TTC549 (cell line): ENCODE results near the gene ZFYVE27.
A peak's percentile ranks its signal among the peaks of the same experiment; 100 is the strongest.
"Not testable (repeated sequence)": the region's sequence is repeated elsewhere in the genome, so short reads cannot be mapped to it uniquely, and the experiment has no call there.

ENCODE experiments used
- FAIRE-seq: peaks from 2 replicates; lab custom pipeline; 2012; peaks lifted over from hg19 to GRCh38; lab: Jason Lieb, UNC

The ZFYVE27 gene, protein sequence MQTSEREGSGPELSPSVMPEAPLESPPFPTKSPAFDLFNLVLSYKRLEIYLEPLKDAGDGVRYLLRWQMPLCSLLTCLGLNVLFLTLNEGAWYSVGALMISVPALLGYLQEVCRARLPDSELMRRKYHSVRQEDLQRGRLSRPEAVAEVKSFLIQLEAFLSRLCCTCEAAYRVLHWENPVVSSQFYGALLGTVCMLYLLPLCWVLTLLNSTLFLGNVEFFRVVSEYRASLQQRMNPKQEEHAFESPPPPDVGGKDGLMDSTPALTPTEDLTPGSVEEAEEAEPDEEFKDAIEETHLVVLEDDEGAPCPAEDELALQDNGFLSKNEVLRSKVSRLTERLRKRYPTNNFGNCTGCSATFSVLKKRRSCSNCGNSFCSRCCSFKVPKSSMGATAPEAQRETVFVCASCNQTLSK

DNA sequence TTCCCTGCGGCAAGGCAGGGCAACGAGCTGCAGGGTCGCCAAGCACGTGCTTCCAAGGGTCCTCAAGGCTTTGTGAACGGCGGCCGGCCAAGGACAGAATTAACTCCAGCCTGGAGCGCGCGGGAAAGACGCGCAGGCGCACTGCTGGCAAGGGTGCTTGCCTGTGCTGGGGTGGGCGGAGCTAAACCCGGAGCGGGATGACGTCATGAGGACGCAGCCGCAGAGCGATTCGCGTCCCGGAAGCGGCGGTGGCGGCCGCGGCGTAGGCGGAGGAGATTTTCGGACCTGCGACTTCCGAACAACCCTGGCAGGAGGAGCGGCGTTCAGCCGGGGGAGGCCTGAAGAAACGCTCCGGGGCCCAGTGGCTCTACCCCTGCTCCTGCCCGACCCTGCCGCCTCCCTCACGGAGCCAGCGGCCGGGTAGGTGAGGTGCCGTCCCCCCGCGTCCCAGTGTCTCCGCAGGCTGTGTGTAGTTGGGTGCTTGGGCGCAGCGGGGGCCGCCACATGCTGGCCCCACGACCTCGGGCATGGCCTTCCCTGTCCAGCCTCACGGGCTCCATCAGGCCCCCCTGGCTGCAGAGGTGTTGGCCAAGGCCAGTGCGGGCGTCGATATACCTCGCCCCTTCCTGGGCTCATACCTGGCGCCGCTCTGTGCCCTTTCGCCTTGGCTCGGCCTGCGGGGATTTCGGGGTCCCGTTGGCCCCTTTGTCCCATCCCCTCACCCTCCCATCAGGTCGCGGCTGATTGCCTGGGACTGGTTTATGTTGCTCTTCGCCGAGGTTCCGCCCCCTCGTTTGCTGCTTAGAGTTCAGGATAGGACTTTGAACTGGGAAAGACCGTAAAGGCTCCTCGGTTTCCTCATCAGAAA lies at the start of gene ZFYVE27:
Gene ZFYVE27, plus strand, starts transcription at position 227 of the 868 bp plus-strand sequence. CDS start 1,350 bp downstream, outside the sequence.
- no peak for FAIRE-seq

DNA sequence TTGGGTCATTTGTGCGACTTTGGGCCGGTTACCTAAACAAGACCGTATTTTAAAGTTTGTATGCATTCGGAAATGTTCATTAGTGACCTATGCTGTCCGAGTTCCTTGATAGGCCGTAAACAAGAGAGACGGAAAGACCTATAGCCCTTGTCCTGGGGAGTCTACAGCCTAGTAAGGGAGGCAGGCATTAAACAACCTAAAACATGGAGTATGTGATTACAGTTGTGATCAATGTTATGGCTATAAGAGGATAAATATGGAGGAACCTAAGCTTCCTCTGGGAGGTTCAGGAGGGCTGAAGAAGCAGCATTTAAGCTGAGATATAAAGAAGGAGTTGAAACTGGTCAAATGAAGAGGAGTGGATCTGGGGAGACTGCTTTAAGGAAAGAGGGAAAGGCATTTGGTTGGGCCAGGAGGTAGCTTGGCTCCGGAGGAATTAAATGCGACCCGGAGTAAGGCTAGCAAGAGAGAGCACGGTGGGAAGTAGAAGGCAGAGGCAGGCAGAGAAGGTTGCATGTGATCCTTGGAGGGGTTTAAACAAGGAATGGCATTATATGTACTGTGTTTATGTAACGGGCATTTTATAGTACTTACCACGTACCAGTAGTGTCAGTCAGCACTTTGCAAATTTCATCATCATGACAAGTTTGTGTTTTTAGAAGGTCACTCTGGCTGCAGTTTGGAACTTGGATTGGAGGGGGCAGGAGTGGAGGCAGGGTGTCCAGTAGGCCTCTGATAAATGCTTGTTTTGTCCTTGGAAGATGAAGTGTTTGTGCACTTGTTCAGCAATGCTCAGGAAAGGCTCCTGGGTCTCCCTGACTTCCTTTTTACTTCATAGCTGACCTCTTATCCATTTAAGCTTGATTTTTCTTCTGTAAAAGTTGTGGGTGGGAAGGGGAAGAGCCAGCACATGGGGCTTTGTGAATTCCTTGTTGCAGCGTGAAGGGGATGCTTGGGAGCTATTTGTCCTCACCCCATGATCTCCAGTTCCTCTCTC lies 48.8 kb upstream of the ZFYVE27 start:
- FAIRE-seq: no peak

DNA sequence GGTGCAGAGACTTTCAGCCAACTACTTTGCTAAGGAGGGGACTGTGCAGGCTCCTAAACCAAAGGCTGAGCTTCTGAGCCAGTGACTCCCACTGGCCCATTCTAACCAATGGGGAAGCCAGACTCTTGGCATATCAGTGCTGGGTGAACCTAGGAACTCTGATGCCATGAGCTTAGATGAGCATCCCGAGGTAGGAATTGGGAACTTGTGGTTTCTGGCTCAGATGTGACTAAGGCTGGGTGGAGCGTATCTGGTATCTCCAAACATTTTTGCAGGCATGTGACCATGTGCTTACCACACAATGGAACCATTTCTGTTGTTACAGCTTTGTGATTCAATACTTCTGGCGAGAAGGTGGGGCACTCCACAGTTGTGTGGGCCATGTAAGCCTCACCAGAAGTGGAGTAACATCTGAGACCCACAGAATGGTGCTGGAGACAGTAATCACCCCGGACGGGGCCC lies 47.3 kb upstream of the ZFYVE27 start:
- no peak for FAIRE-seq

DNA sequence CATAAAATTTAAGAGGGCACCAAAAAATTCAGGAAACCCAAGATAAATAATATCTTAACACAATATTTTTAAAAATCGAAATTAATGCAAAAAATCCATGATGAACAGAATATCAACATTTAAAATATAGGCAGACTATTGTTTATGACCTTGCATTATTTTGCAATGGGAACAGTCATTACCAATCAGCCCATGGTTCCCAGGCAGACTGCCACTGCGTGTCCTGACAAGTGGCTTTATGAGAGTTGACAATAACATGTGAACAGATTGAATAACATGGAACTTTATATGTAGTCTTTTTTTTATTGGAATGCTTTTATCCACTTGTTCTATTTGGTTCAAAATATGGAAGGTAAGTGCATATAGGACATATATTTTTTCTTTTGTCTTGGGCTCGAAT lies 46.8 kb upstream of the ZFYVE27 start:
- FAIRE-seq: no peak

DNA sequence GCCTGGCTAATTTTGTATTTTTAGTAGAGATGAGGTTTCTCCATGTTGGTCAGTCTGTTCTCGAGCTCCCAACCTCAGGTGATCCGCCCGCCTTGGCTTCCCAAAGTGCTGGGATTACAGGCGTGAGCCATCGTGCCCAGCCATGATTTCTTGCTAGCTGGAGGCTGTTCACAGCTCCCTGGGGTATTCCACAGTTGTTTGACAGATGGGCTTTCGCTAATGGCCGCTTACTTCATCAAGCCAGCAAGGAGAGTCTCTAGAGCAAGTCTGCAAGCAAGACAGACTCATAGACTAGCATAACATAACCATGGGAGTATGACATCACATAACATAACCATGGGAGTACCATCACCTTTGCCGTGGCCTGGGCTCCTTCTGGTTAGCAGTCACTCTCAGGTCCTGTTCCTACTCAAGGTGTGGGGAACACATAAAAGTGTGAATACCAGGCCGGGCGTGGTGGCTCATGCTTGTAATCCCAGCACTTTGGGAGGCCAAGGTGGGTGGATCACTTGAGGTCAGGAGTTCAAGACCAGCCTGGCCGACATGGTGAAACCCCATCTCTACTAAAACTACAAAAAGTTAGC lies 38.8 kb upstream of the ZFYVE27 start:
- FAIRE-seq: not testable (repeated sequence)

DNA sequence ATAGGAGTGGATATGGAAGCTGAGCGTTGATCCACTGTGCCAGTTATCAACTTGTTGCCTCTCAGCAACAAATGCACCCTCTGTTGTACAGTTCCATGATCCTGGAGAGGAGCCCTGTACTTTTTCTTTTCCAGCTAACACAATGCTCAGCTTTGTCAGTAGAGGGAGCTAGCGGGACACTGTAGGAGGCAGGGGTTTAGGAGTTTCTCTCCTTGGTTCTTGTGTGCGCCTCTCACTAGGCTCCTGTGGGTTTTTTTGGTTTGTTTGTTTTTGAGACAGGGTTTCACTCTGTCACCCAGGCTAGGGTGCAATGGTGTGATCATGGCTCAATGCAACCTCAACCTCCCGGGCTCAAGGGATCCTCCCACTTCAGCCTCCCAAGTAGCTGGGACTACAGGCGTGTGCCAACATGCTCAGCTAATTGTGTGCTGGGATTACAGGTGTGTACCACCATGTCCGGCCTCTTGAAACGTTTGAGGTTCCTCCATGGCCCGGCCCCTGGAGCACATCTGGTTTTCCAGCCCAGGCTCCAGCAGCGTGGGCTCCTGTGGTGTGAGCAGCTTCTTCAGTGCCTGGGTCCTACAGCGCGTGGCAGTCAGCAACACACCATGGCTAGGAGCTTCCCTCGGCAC lies 35.4 kb upstream of the ZFYVE27 start:
- FAIRE-seq: peak; percentile 37

DNA sequence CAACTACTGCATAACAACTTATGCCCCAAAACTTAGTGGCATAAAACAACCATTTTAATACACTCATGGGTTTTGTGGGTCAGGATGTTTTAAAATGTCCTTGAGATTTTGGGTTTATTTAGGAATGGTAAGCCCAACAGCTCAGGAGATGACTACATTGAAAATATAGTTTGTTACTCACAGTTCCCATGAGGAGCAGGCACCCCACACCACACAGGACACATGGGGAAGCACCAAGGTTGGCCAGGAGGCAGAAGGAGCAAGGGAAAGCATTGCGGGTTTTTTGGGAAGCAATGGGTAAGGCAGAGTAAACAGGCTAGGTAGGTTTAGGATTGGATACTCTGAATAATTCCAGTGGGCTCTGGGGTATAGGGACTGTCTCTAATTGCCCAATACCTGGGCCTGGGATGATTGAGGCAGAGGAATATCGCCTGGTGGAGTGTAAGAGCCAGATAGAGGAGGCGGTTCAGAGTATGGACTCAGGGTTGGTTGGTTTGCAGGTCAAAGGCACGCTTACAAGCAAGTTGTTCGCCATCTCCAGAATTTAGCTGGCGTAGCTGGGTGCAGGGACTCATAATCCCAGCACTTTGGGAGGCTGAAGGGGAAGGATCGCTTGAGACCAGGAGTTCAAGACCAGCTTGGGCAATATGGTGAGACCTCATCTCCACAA lies 33.4 kb upstream of the ZFYVE27 start:
- no peak for FAIRE-seq

DNA sequence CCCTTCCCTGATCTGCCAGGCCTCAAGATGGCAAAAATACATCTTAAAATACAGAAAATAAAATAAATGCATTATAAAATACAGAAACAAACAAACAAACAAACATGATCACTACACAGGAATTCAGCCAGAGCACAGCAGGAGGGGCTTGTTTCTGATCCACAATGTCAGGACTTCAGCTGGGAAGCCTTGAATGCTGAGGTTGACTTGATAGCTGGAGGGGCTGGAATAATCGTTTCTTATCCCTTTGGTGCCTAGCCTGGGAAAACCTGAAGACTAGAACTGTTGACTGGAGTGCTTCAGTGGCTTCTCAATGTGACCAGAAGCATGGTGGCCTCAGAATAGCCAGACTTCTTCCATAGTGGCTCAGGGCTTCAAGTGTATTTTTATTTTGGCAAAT lies 32.6 kb upstream of the ZFYVE27 start:
- FAIRE-seq: no peak

DNA sequence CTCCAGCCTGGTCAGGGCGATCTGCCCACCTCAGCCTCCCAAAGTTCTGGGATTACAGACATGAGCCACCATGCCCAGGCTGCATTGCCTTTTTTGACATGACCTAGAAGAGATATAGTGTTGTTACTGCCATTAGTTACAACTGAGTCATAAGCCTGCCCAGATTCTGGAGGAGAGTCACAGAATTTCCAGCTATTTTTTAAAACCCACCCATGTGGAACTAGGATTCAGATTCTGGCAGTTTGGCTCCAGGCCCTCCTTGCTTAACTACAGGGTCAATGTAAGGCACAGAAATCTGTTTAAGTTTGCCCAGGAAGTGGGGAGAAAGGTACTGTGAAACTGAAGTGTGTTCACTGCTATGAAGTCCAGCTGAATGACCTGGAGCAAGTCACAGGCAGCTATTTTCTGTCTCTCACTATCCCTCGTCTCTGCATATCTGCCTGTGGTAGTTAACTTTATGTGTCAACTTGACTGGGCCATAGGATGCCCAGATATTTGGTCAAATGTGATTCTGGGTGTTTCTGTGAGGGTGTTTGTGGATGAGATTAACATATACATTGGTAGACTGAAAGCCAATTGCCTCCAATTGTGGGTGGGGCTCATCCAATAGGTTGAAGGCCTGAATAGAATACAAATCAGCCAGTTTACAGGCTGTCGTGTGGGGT lies 31.8 kb upstream of the ZFYVE27 start:
- FAIRE-seq: no peak

DNA sequence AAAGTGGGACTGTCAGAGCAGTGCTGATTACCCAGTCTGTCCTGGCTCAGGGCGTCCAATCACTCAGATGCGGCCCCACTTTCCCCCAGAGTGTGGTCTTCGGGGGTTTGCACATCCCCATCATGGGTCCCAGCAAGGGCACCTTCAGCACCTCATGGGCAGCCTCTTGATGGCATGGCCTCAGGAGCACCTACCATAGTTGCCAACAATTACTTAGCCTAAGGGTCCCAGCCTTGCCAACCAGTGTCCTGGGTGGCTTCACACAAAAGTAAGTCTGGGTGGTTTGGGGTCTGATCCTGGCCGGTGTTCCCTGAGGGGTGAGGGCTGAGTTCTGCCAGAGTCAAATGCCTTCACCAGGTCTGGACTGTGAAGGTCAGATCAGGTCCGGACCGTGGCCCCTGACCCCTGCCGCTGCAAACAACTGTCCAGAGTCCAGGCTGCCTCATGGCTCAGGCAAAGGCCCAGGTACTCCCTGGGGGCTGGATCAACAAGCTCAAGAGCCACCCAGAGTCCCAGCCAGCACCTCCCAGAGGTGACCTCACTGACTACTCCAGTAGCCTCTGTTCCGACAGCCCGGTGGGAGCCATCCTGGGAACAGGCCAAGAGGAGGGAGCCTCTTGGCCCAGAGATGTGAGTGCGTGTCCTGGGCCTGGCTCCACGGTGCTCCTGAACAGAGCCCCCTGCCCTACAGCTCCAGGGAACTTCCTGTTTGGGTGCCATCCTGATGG lies 29.6 kb upstream of the ZFYVE27 start:
- FAIRE-seq: no peak

DNA sequence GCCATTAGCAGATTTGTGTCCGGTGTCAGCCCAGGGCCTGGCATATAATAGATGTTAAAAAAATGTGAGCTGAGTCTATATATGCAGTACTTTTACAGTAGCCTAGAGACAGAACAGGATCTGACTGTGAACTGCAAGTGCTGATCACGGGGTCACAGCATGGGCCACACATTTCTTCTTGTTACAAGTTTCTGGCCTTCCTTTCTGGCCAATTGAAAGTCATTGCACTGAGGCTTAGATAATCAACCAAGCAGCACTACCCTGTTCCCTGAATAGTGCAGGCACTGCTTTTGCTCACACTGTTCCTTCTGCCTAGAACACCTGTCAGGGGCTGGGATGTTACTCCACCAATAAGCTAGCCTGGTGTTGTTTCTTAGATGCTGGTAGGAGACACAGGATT lies 28.8 kb upstream of the ZFYVE27 start:
- no peak for FAIRE-seq

DNA sequence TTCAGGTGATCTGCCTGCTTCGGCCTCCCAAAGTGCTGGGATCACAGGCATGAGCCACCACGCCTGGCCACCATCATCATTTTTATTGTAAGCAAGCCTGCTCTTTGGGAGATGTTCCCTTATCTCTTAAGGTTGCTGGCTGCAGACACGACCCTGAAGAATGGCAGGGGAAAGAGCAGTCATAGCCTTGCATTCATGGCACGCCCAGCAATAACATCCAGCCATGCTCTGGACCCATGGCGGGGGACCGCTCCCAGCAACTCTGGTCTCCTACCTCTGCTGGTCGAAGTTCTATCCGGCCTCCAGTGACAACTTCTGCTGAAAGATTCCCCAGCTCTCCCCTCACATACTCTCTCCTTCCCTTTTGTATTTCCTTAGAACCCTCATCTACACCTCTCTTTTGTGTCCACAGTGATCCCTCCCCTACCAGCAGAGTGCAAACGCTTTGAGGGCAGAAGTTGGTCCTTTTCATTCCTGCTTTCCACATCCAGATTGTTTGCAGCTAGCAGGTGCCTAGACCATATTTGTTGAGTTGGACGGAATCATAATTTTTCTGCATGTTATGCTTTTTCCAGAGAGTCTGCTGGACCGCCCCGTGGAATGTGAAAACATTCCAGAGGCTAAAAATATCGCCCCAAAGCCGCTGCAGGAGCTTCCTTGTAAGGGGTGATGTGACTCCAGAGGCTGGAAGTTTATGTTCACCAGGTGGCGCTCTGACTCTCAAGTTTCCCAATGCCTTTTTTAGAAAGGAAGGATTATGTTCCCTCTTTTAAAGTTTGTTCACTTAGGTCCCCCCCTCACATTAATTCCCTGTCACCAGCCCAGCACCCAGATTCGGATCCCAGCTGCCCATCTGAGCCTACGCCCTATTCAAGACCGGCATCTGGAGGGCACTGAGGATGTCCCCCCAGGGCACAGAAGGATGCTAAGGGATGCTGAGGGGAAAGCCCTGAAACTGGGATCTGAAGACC lies 27.7 kb upstream of the ZFYVE27 start:
- FAIRE-seq: no peak

DNA sequence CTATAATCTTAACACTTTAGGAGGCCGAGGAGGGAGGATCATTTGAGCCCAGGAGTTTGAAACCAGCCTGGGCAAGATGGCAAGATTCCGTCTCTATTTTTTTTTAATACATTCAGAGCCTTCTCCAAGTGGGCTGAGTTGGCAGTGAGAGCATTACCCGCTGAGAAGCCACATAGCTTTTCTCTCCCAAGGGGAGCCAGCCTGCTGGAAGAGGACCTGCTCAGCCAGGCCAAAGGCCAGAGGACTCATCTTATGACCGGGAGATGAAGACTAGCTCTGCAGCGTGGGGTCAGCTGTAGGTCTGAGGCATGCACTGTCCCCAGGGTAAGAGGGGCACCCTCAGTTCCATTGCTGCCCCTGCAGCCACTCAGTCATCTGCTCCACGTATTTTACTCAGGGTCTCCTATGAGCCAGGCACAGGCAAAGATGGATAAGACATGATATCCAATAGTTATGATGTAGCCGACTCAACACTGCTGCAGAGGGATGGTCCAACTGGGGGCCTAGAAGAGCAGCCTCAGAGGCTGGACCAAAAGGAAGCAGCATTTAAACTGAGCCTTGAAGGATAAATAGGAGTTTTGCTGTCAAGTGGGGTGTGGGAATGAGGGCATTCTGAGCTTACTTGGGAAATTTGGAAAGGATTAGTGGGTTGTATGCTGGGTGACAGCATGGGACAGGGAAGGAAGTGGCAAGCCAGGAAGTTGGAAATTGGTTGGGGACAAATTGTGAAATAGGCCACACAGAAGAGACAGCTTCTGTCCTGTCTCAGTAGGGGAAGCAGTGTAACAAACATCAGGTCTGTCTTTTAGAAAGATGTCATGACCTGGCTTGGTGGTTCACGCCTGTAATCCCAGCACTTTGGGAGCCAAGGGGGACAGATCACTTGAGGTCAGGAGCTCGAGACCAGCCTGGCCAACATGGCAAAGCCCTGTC lies 25.0 kb upstream of the ZFYVE27 start:
- FAIRE-seq: no peak

DNA sequence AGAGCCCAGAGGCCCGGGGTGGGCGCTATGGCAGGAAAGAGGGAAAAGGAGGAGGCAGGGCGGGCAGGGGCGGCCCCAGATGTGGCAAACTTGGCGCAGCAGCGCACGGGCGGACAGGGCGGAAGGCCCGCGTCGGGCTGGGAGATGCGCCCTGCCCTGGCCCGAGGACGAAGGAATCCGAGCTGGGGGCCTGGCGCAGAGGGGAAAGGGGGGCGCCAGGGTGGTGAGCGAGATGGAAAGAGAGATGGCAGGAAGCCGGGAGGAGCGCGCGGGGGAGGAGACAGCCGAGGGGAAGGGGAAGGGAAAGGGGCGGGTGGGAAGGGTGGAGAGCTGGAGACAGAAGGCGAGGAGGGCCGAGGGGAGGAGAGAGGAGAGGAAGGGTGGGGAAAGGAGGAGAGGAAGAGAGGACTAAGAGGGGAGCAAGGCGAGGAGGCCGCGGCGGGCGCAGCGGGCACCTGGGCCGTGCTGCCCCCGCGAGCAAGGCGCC lies 23.5 kb upstream of the ZFYVE27 start, which contains the start of gene MARVELD1:
Gene MARVELD1, plus strand, starts transcription at position 392 of the 487 bp plus-strand sequence. CDS start 147 bp downstream, outside the sequence.
- FAIRE-seq: no peak

DNA sequence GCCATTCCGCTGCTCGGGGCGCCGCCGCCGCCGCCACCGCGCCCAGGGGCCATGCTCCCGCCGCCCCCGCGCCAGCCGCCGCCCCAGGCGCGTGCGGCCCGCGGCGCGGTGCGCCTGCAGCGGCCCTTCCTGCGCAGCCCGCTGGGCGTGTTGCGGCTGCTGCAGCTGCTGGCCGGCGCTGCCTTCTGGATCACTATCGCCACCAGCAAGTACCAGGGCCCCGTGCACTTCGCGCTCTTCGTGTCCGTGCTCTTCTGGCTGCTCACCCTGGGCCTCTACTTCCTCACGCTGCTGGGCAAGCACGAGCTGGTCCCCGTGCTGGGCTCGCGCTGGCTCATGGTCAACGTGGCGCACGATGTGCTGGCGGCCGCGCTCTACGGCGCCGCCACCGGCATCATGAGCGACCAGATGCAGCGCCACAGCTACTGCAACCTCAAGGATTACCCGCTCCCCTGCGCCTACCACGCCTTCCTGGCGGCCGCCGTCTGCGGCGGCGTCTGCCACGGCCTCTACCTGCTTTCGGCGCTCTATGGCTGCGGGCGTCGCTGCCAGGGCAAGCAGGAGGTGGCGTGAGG lies 23.0 kb upstream of the ZFYVE27 start:
- no peak for FAIRE-seq
